ENCODE data around the gene L3MBTL4.

GRCh38 chr18:6261938-6262337 is 152.8 kb downstream of the L3MBTL4 start:
- no peak for TF ChIP-seq SP1 (IDR thresholded peaks at IDR 0.05)
- no peak for TF ChIP-seq CTCF (IDR thresholded peaks at IDR 0.05; ENCODE audit: low read depth, low read length, missing input control)
- peak; percentile 5 to 55 for TF ChIP-seq HNF4A (conservative IDR thresholded peaks at IDR 0.05)

Measured in liver (tissue), 3 donors.